Colon (tissue), 2 donors: ENCODE results near the gene MPHOSPH9.
"Not testable (repeated sequence)": the region's sequence is repeated elsewhere in the genome, so short reads cannot be mapped to it uniquely, and the experiment has no call there.

Source experiments
- FAIRE-seq: peaks from 2 replicates; lab custom pipeline; 2012; peaks lifted over from hg19 to GRCh38; lab: Jason Lieb, UNC
- donor health status: control.
- donor health status: control.

MPHOSPH9 gene

GRCh38 chr12:123260081-123260480 is 27.1 kb upstream of the MPHOSPH9 start:
- FAIRE-seq, result no peak

DNA sequence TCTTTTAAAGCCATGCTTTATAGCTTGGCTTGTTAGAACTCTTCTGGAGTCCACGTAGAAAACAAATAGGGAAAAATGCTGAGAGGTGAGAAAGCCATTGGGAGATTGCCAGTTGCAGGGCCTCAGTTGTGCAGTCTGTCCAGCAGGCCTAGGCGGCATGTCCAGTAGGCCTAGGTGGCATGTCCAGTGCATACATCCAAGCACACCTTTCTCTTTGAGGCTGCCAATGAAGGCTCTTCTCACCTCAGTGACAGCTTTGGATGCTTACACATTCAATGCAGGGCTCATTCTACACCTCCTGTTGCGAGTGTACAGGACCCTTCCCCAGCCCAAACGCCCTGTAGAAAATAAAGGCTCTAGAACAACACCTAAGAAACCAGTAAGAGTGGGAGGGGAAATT is 25.7 kb upstream of the MPHOSPH9 start:
- no peak for FAIRE-seq

DNA sequence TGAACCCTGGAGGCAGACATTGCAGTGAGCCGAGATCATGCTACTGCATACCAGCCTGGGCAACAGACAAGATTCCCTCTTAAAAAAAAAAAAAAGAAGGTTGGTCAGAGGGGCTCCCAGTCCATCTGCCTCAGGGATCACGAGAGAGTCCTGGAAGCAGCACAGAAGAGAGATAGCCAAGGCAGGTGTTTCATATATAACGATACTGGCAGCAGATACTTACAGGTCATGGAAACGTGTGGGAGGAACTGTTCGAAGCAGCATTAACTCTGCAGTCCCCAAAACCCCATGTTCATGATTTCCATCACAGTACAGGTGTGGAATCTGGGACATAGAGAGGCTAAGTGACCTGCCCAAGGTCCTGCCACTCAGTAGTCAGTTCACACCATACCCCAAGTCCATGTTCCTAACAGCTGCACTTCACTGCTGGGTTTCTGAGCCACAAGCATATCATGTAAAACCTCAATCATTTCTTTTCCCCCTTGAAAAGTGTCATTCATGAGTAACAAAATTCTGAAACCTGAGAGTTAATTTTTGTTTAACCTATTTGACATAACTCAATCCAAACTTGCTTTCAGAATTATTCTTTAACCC is 22.0 kb upstream of the MPHOSPH9 start:
- FAIRE-seq, result no peak

- FAIRE-seq, result no peak
Measured at GRCh38 chr12:123253641-123254459, 20.9 kb upstream of the MPHOSPH9 start.

- not testable (repeated sequence) for FAIRE-seq
Measured at GRCh38 chr12:123252365-123252764, 19.4 kb upstream of the MPHOSPH9 start.

GRCh38 chr12:123251403-123252076 is 18.6 kb upstream of the MPHOSPH9 start:
- no peak for FAIRE-seq

DNA sequence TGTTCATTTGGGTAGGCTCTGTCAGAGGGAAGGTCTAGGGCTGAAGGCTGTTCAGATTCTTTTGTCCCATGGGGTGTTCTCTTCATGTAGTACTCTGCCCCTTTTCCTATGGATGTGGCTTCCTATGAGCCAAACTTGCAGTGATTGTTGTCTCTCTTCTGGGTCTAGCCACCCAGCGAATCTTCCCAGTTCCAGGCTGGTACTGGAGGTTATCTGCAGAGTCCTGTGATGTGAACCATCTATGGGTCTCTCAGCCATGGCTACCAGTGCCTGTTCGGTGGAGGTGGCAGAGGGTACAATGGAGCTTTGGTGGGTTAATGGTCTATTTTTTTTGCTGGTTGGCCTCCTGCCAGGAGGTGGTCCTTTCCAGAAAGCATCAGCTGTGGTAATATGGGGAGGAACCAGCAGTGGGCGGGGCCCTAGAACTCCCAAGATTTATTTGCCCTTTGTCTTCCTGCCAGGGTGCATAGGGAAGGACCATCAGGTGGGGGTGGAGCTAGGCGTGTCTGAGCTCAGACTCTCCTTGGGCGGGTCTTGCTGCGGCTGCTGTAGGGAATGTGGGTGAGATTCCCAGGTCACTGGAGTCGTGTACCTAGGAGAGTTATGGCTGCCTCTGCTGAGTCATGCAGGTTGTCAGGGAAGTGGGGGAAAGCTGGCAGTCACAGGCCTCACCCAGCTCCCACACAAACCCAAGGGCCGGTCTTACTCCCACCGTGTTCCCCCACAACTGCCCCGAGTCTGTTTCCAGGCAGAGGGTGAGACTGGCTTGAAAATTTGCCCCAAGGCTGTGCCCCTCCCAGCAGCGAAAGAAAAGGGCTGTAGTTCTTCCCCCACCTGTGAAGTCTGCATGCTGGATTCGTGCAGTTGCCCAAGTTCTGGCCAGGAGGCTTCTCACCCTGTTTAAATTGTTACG is 17.8 kb upstream of the MPHOSPH9 start:
- FAIRE-seq, result no peak

DNA sequence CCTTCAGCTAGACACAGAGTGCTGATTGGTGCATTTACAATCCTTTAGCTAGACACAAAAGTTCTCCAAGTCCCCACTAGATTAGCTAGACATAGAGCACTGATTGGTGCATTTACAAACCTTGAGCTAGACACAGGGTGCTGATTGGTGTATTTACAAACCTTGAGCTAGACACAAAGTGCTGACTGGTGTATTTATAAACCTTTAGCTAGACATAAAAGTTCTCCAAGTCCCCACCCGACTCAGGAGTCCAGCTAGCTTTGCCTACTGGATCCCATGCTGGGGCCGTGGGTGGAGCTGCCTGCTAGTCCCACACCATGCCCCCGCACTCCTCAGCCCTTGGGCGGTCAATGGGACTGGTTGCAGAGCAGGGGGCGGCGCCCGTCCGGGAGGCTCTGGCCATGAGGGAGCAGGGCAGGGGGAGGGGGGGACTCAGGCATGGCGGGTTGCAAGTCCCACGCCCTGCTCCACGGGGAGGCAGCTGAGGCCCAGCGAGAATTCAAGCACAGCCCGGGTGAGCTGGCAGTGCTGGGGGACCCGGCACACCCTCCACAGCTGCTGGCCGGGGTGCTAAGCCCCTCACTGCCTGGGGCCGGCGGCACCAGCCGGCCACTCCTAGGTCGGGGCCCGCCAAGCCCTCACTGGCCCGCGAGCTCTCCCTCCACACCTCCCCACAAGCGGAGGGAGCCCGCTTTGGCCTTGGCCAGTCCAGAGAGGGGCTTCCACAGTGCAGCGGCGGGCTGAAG is 16.2 kb upstream of the MPHOSPH9 start:
- not testable (repeated sequence) for FAIRE-seq

DNA sequence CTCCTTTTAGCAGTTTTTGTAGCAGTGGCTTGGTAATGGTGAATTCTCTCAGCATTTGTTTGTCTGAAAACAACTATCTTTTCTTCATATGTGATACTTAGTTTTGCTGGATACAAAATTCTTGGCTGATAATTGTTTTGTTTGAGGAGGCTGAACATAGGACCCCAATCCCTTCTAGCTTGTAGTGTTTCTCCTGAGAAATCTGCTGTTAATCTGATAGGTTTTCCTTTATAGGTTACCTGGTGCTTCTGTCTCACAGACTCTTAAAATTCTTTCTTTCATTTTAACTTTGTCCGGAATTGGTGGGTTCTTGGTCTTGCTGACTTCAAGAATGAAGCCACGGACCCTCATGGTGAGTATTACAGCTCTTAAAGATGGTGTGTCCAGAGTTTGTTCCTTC is 15.2 kb upstream of the MPHOSPH9 start:
- not testable (repeated sequence) for FAIRE-seq

DNA sequence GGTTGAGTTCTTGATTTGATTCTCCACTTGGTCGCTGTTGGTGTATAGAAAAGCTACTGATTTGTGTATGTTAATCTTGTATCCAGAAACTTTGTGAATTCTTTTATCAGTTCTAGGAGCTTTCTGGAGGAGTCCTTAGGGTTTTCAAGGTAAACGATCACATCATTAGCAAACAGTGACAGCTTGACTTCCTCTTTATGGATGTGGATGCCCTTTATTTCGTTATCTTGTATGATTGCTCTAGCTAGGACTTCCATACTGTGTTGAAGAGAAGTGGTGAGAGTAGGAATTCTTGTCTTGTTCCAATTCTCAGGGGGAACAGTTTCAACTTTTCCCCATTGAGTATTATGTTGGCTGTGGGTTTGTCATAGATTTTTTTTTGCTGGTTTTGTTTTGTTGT is 12.7 kb upstream of the MPHOSPH9 start:
- FAIRE-seq, result no peak

DNA sequence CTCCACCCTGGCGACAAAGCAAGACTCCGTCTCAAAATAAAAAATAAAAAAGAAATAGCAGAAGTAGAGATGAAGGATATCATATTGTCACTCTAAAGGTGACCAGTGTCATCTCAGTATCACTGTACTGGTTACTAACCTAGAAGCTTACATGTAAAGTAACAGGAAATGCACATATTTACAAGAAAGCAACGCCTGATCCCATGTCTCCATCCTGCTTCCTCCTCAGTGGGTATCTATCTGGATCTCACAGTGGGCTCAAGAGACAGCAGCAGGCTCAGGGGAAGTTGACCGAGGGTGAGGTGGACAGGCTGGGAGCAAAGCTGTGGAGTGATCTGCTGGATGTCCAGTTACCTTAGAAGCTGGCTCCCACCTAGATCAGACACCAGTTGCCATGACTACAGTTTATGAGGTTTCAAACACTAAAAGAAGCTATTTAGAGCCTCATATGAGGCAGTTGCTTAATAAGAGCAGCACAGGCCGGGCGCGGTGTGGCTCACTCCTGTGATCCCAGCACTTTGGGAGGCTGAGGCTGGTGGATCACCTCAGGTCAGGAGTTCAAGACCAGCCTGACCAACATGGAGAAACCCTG is 10.8 kb upstream of the MPHOSPH9 start:
- FAIRE-seq, result no peak

DNA sequence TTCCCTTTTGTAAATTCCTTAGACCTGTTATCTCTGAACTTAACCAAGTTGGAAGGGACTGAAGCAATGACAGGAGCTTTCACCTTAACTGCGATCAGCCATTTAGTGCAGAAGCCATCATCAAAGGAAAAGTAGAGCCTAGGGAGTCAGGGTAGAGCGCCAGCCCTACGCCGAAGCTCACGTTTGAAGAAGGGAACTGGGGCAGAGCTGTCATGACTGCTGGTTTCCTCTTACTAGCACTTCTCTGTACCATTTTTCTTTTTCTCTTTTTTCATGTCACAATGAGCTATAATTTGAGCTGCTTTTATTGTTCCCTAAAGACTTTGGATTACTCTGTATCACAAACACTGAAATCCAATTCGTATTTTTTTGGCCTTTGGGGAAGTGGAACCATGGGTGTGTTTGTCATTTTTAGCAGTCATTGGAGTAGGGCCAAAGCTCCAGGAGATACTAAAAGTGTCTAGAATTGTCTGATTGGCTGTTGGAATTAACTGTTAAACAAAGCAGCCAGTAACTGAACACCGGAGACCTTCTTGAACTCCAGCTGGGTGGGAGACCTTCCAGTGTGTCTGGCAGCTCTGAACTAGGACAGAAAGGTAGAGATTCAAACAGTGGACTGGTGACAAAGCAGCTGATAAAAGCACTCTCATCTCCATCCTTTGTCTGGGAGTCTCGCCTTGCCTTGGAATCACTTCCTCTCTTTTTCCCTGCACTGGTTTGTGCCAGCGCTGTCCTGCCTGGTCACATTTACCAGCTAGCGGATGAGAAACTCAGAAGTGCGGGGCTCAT is 9.4 kb upstream of the MPHOSPH9 start:
- no peak for FAIRE-seq

DNA sequence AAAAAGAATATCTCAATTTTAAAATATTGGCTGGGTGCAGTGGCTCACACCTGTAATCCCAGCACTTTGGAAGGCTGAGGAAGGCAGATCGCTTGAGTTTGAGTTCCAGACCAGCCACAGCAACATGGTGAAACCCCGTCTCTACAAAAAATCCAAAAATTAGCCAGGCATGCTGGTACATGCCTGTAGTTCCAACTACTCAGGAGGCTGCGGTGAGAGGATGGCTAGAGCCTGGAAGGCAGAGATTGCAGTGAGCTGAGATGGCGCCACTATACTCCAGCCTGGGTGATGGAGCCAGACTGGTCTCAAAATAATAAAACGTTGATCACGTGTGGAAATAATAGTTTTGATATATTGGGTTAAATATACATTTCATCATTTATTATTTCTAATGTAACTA is 6.0 kb upstream of the MPHOSPH9 start:
- FAIRE-seq, result no peak

DNA sequence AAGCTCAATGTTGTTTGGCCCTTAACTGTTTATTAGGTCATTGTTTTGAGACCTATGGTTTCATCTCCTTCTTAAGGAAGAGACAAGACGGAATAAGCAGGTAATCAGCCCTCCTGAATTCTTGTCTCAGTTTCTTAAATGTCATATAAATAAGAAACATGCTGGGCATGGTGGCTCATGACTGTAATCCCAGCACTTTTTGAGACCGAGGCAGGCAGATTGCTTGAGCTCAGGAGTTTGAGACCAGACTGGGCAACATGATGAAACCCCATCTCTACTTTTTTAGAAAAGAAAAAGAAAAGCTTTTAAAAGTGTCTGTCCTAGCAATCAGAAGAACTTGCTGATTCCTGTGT is 5.4 kb upstream of the MPHOSPH9 start:
- FAIRE-seq, result no peak

GRCh38 chr12:123237646-123238329 is 4.8 kb upstream of the MPHOSPH9 start:
- no peak for FAIRE-seq

DNA sequence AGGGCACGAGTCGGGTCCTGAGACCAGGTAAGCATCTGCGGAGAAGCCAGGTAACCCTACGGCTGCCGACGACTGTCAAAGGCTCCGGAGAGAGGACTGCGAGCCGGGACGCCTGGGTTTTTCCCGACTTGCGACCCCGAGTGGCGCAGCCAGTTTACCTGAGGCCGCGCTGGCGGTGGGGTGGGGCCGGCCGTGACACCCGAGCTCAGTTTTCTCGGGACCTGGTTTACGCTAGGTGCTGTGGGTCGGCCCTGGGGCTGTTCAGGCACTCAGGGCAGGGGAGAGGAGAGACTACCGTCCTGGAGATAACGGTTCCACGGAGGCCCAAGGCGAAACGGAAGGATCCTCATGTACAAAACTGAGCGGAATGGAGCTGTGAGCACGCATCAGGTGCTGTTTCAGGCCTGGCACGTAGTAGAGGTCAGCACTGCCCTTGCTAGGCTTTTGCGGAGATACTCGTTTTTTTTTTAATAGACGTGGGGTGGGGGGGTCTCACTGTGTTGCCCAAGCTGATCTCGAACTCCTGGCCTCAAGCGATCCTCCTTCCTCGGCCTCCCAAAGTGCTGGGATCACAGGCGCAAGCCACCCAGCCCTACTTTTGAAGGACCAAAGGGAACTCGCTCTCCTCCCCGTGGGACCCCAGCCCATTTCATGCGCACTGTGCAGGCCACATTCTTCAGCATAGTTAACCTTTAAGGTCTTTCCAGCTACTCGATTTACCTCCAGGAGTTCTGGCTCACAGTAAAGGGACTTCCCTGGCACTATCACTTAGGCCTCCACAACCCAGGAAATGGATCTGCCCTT is 766 bp upstream of the MPHOSPH9 start:
- no peak for FAIRE-seq

DNA sequence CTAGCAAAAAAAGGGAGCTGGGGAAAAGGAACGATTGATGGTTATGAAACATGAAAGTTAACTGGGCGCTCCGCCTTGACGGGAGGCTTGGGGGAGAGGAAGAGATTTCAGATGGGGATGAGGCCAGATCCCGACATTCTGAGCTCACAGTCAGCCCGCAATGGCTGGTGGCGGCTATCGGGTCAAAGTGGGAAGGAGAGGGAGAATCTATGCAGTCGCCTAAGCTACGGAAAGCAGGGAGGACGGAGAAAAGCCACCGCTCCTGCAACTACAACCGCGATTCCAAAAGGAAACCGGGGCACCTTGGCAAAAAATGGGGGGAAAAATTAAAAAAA is 502 bp downstream of the MPHOSPH9 start:
- no peak for FAIRE-seq

GRCh38 chr12:123231931-123232330 is 1.0 kb downstream of the MPHOSPH9 start:
- FAIRE-seq, result no peak

DNA sequence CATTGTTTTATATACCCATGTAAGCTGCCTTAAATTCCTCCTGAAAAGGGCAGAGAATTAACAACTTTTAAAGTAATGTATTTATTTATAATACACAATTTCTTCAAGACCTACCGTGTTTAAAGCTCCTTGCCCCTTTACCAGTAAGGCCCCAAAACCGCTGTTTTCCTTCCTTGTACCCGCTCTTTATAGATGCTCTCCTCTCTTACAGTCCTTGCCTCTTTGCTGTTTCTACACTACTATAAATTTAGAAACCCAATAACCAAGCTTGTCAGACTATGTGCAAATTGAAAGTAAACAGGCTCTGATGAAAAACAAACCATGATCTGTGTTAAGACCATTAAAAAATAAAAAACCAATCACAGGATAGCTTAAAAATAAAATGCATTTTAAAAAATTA is 3.9 kb downstream of the MPHOSPH9 start:
- FAIRE-seq, result no peak
